HepG2 (cell line): ENCODE measurements around the gene CTCF. TPM values are rescaled to one million over a fixed set of nuclear protein-coding genes. Genes with fewer than 3 reads are reported as not detected.

Experiments used
- CEBPB ChIP-seq: IDR thresholded peaks from 2 replicates; pipeline ENCODE4 v1.6.1; 2011; ENCODE audit warnings: low read depth, low read length, improper control_type of control experiment, borderline replicate concordance
- CHCHD3 ChIP-seq: sonication (generic); formaldehyde crosslinking; IDR thresholded peaks from 2 replicates; pipeline ENCODE4 v1.8.0; 2022; ENCODE audit warnings: mild to moderate bottlenecking, missing genetic modification reagents, moderate library complexity
- CSRNP2 ChIP-seq: sonication (generic); formaldehyde crosslinking; conservative IDR thresholded peaks from 2 replicates; pipeline ENCODE4 v1.8.0; 2022; ENCODE audit warnings: low read depth, missing genetic modification reagents
- FIP1L1 ChIP-seq: fragments of 200-400 bp; formaldehyde crosslinking; IDR thresholded peaks from 2 replicates; pipeline ENCODE4 v1.6.1; 2018; ENCODE audit warnings: low read depth, mild to moderate bottlenecking, low read length, moderate library complexity, borderline replicate concordance; ENCODE audit not compliant: insufficient read depth
- HNF1A ChIP-seq, 2 experiments: sonication (generic) in 1 of 2; formaldehyde crosslinking in 1 of 2; IDR thresholded peaks; 2 replicates each; pipeline versions ENCODE4 v1.4.0 to v1.6.1; 2016 to 2020; ENCODE audit warnings: borderline replicate concordance in 1 of 2, low read depth in 1 of 2, mild to moderate bottlenecking in 1 of 2, missing genetic modification reagents in 1 of 2
- HNF1B ChIP-seq: sonication (generic); formaldehyde crosslinking; IDR thresholded peaks from 2 replicates; pipeline ENCODE4 v1.5.1; 2020; ENCODE audit warnings: mild to moderate bottlenecking, moderate library complexity, missing genetic modification reagents
- KLF15 ChIP-seq: sonication (generic); formaldehyde crosslinking; IDR thresholded peaks from 2 replicates; pipeline ENCODE4 v1.8.1; 2023; ENCODE audit warnings: borderline replicate concordance, mild to moderate bottlenecking, inconsistent platforms, missing genetic modification reagents, mixed read lengths
- MLX ChIP-seq: IDR thresholded peaks from 2 replicates; pipeline ENCODE4 v1.6.1; 2016
- NFE2L1 ChIP-seq: sonication (generic); formaldehyde crosslinking; IDR thresholded peaks from 2 replicates; pipeline ENCODE4 v1.4.0; 2020; ENCODE audit warnings: missing genetic modification reagents, mild to moderate bottlenecking, borderline replicate concordance
- SMC3 ChIP-seq: IDR thresholded peaks from 2 replicates; pipeline ENCODE4 v1.6.1; 2011; ENCODE audit warnings: low read length, improper control_type of control experiment
- YEATS2 ChIP-seq: sonication (generic); formaldehyde crosslinking; IDR thresholded peaks from 2 replicates; pipeline ENCODE4 v1.4.0; 2020; ENCODE audit warnings: missing genetic modification reagents, borderline replicate concordance
- ZBTB43 ChIP-seq: sonication (generic); formaldehyde crosslinking; conservative IDR thresholded peaks from 2 replicates; pipeline ENCODE4 v1.4.0; 2020; ENCODE audit warnings: missing genetic modification reagents
- ZNF235 ChIP-seq: sonication (generic); formaldehyde crosslinking; IDR thresholded peaks from 2 replicates; pipeline ENCODE4 v1.8.1; 2023; ENCODE audit warnings: mild to moderate bottlenecking, missing genetic modification reagents, borderline replicate concordance
- ZNF263 ChIP-seq: sonication (generic); formaldehyde crosslinking; IDR thresholded peaks from 2 replicates; pipeline ENCODE4 v1.4.0; 2020; ENCODE audit warnings: missing genetic modification reagents
- ZNF501 ChIP-seq: sonication (generic); formaldehyde crosslinking; IDR thresholded peaks from 2 replicates; pipeline ENCODE4 v1.5.1; 2020; ENCODE audit warnings: mild to moderate bottlenecking, moderate library complexity, missing genetic modification reagents
- ZNF639 ChIP-seq: conservative IDR thresholded peaks from 2 replicates; pipeline ENCODE4 v1.6.1; 2018; ENCODE audit warnings: missing genetic modification reagents
- ZNF713 ChIP-seq: sonication (generic); formaldehyde crosslinking; IDR thresholded peaks from 2 replicates; pipeline ENCODE4 v1.4.0; 2020; ENCODE audit warnings: mild to moderate bottlenecking, missing genetic modification reagents
- polyA plus RNA-seq, 8 experiments: library from polyadenylated mRNA; depleted of rRNA in 3 of 8; stranded (reverse) in 7 of 8; unstranded in 1 of 8; fragments of >200 nt; fragmentation: Illumina TruSeq in 4 of 8; extraction: Trizol in 4 of 8; gene quantifications; 2 replicates each; pipeline versions ENCODE4 v1.2.1 to v1.2.3, GENCODE V29; 2011 to 2016; ENCODE audit warnings: low read depth in 4 of 8, missing spikeins in 1 of 8, mixed read lengths in 1 of 8; ENCODE audit not compliant: insufficient read depth in 1 of 8
- total RNA-seq, 5 experiments: library from RNA; depleted of rRNA; stranded (reverse); fragments of >200 nt; fragmentation: Illumina TruSeq; extraction: Trizol; gene quantifications; 2 replicates each; pipeline ENCODE4 v1.2.3, GENCODE V29; 2016; ENCODE audit warnings: low read depth in 1 of 5

Gene CTCF
- total and polyA plus RNA-seq, 2 of the 13 experiments (the other 11 are each of a cell fraction or from before 2014, with no cell fraction given) = 19.5 to 37.5 TPM

- TF ChIP-seq ZNF639 (CRISPR knock-in tag) = peak; percentile 96
- no peak for TF ChIP-seq HNF1A (IDR thresholded peaks at IDR 0.05; ENCODE audit: low read depth)
- no peak for TF ChIP-seq HNF1A (CRISPR knock-in tag; IDR thresholded peaks at IDR 0.05; ENCODE audit: borderline replicate concordance)
- TF ChIP-seq ZNF501 (CRISPR knock-in tag) = peak; percentile 71
- no peak for TF ChIP-seq ZNF263
- TF ChIP-seq MLX (CRISPR knock-in tag) = peak; percentile 13; the same call in 1 of the 2 replicates
- TF ChIP-seq SMC3 = no peak
- TF ChIP-seq CEBPB = no peak
- no peak for TF ChIP-seq CSRNP2 (CRISPR knock-in tag)
- 0 out of 2 replicates have a peak, but pooled peaks have one; percentile 48 for TF ChIP-seq ZNF235
- TF ChIP-seq YEATS2 (CRISPR knock-in tag) = peak; percentile 75; the same call in 1 of the 2 replicates
- peak; percentile 40; the same call in 1 of the 2 replicates for TF ChIP-seq HNF1B (CRISPR knock-in tag)
- peak; percentile 87; the same call in 1 of the 2 replicates for TF ChIP-seq ZNF713
- no peak for TF ChIP-seq FIP1L1
- no peak; the same call in 1 of the 2 replicates for TF ChIP-seq KLF15 (CRISPR knock-in tag)
- peak; percentile 71; the same call in 1 of the 2 replicates for TF ChIP-seq ZBTB43
- no peak for TF ChIP-seq NFE2L1 (CRISPR knock-in tag)
- no peak for TF ChIP-seq CHCHD3
Measured at GRCh38 chr16:67561824-67562525, 351 bp upstream of the CTCF start (continued).
